K562 (cell line): ENCODE data around the gene KCNQ2. TPM values are rescaled to one million over a fixed set of nuclear protein-coding genes. Genes with fewer than 3 reads are reported as not detected.

Experiments
- ATAC-seq: fragments of 200-7000 bp; cut with Tn5 transposase; 3 replicates; pipeline ENCODE4 v1.9.1; 2020; ENCODE audit warnings: moderate library complexity
- BruUV-seq: library from RNA; stranded (reverse); fragments of 400-500 nt; replicated peaks from 2 replicates; lab custom pipeline; 2021; lab: Mats Ljungman, UMichigan
- CTCF ChIA-PET: fragments of 300-600 bp; formaldehyde crosslinking; extraction: SDS; loops from one replicate; lab custom pipeline; 2021; ENCODE audit warnings: low intra/inter-chr PET ratio; lab: Yijun Ruan, JAX
- POLR2A ChIA-PET: fragments of 300-600, 350-650 bp; sonication (Branson Sonifier 250); formaldehyde crosslinking; extraction: SDS; loops from one replicate; lab custom pipeline; 2021; ENCODE audit warnings: antibody characterized with exemption, inconsistent platforms; lab: Yijun Ruan, JAX
- DNase-seq, 4 experiments: peaks; one replicate each; pipeline versions ENCODE4 v3.0.0 to v3.0.0-alpha.2; 2011 to 2018; ENCODE audit warnings: low spot score in 3 of 4, mixed read lengths in 3 of 4; ENCODE audit errors: extremely low read depth in 1 of 4
- FAIRE-seq: peaks from 2 replicates; lab custom pipeline; 2011; peaks lifted over from hg19 to GRCh38; lab: Jason Lieb, UNC
- H2AFZ ChIP-seq: 2 replicates; pipeline ENCODE4 v1.6.0; 2011; ENCODE audit warnings: low read depth, low read length, control low read depth, inconsistent platforms
- H3K27ac ChIP-seq: fragments of 200-600 bp; 3 replicates; pipeline ENCODE4 v1.8.0; 2011; ENCODE audit warnings: low read depth, mild to moderate bottlenecking, control low read depth, inconsistent platforms, low read length, moderate library complexity, mixed read lengths; ENCODE audit errors: extremely low read depth
- H3K27me3 ChIP-seq, 2 experiments: fragments of 300-600 bp in 1 of 2; 2 replicates in 1 of 2; 3 replicates in 1 of 2; pipeline versions ENCODE4 v1.6.0 to v1.8.0; 2011; ENCODE audit warnings: inconsistent platforms in 2 of 2, low read length in 2 of 2, mild to moderate bottlenecking in 1 of 2, mixed read lengths in 1 of 2, moderate library complexity in 1 of 2; ENCODE audit not compliant: control insufficient read depth in 2 of 2, insufficient read depth in 2 of 2
- H3K36me3 ChIP-seq: fragments of 300-600 bp; 3 replicates; pipeline ENCODE4 v1.8.0; 2011; ENCODE audit warnings: mild to moderate bottlenecking, low read length, inconsistent platforms; ENCODE audit not compliant: control insufficient read depth, insufficient read depth
- H3K4me1 ChIP-seq, 2 experiments: fragments of 200-600 bp in 1 of 2; replicated peaks in 1 of 2; 2 replicates in 1 of 2; 3 replicates in 1 of 2; pipeline versions ENCODE4 v1.5.1 to v1.8.0; 2011; ENCODE audit warnings: inconsistent platforms in 2 of 2, low read length in 2 of 2, mild to moderate bottlenecking in 1 of 2, mixed read lengths in 1 of 2, moderate library complexity in 1 of 2; ENCODE audit not compliant: control insufficient read depth in 2 of 2, insufficient read depth in 2 of 2
- H3K4me2 ChIP-seq: 2 replicates; pipeline ENCODE4 v1.6.1; 2011; ENCODE audit warnings: low read length, control low read depth, inconsistent platforms, mixed read lengths; ENCODE audit not compliant: insufficient read depth
- H3K4me3 ChIP-seq: fragments of 200-600 bp; sonication (generic), shearing (Covaris generic); 2 replicates; pipeline ENCODE4 v1.5.1; 2016; ENCODE audit warnings: control low read depth, inconsistent platforms
- H3K79me2 ChIP-seq: fragments of 200-600 bp; 3 replicates; pipeline ENCODE4 v1.8.0; 2011; ENCODE audit warnings: low read length, inconsistent platforms; ENCODE audit not compliant: control insufficient read depth, insufficient read depth
- H3K9ac ChIP-seq, 2 experiments: 2 replicates each; pipeline versions ENCODE4 v1.6.0 to v1.6.1; 2011; ENCODE audit warnings: low read depth in 2 of 2, low read length in 2 of 2, control low read depth in 1 of 2, inconsistent platforms in 1 of 2, mild to moderate bottlenecking in 1 of 2, mixed read lengths in 1 of 2; ENCODE audit not compliant: insufficient read depth in 1 of 2
- H3K9me1 ChIP-seq: one replicate; pipeline ENCODE4 v1.6.0; 2011; ENCODE audit warnings: inconsistent platforms, mild to moderate bottlenecking, low read length, moderate library complexity; ENCODE audit not compliant: control insufficient read depth, insufficient read depth
- H3K9me3 ChIP-seq: replicated peaks from 2 replicates; pipeline ENCODE4 v1.5.1; 2011; ENCODE audit warnings: low read depth, low read length, inconsistent platforms; ENCODE audit not compliant: control insufficient read depth, insufficient read depth
- H4K20me1 ChIP-seq: replicated peaks from 2 replicates; pipeline ENCODE4 v1.6.1; 2011; ENCODE audit warnings: low read length, inconsistent platforms, mixed read lengths; ENCODE audit not compliant: control insufficient read depth, insufficient read depth
- CC2D1A ChIP-seq: fragments of 450-650 bp; IDR thresholded peaks from 2 replicates; pipeline ENCODE4 v1.6.1; 2017; ENCODE audit warnings: mild to moderate bottlenecking
- CTCF ChIP-seq, 3 experiments: IDR thresholded peaks in 2 of 3; conservative IDR thresholded peaks in 1 of 3; 2 replicates each; pipeline ENCODE4 v1.5.1; 2011 to 2012; ENCODE audit warnings: low read length in 3 of 3, mild to moderate bottlenecking in 3 of 3, control low read depth in 2 of 3, improper control_type of control experiment in 1 of 3, inconsistent platforms in 1 of 3, low read depth in 1 of 3, mixed read lengths in 1 of 3, moderate library complexity in 1 of 3; ENCODE audit not compliant: insufficient read depth in 2 of 3
- EP300 ChIP-seq: IDR thresholded peaks from 2 replicates; pipeline ENCODE4 v1.6.1; 2012; ENCODE audit warnings: low read length, improper control_type of control experiment
- KLF13 ChIP-seq: fragments of 450-650 bp; IDR thresholded peaks from 2 replicates; pipeline ENCODE4 v1.6.1; 2016; ENCODE audit warnings: missing genetic modification characterization, low read depth, mild to moderate bottlenecking, missing compliant biosample characterization, moderate library complexity, borderline replicate concordance
- MAFG ChIP-seq: fragments of 450-650 bp; conservative IDR thresholded peaks from 2 replicates; pipeline ENCODE4 v1.6.1; 2016; ENCODE audit warnings: missing genetic modification characterization, missing compliant biosample characterization
- MAZ ChIP-seq, 2 experiments: fragments of 450-650 bp in 1 of 2; sonication (generic) in 1 of 2; formaldehyde crosslinking; IDR thresholded peaks in 1 of 2; conservative IDR thresholded peaks in 1 of 2; 2 replicates each; pipeline versions ENCODE4 v1.4.0 to v1.5.0; 2020; ENCODE audit warnings: mild to moderate bottlenecking in 1 of 2, missing genetic modification reagents in 1 of 2
- RAD21 ChIP-seq, 2 experiments: fragments of 250-450 bp in 1 of 2; fragments of 450-650 bp in 1 of 2; sonication (Bioruptor Pico) in 1 of 2; formaldehyde crosslinking in 1 of 2; IDR thresholded peaks in 1 of 2; conservative IDR thresholded peaks in 1 of 2; 2 replicates each; pipeline versions ENCODE4 v1.4.0 to v1.8.0; 2020 to 2022; ENCODE audit warnings: mild to moderate bottlenecking in 2 of 2, moderate library complexity in 1 of 2
- TCF15 ChIP-seq: fragments of 250-450 bp; sonication (Bioruptor Pico); IDR thresholded peaks from 2 replicates; pipeline ENCODE4 v1.8.0; 2022; ENCODE audit warnings: moderate library complexity, mild to moderate bottlenecking, inconsistent platforms
- ZBTB26 ChIP-seq: fragments of 450-650 bp; formaldehyde crosslinking; IDR thresholded peaks from 2 replicates; pipeline ENCODE4 v1.4.0; 2022; ENCODE audit warnings: missing genetic modification characterization
- ZBTB5 ChIP-seq: fragments of 450-650 bp; IDR thresholded peaks from 2 replicates; pipeline ENCODE4 v1.6.1; 2017; ENCODE audit warnings: antibody characterized with exemption
- ZFP30 ChIP-seq: fragments of 250-450 bp; sonication (Bioruptor Pico); IDR thresholded peaks from 2 replicates; pipeline ENCODE4 v1.8.0; 2022; ENCODE audit warnings: moderate library complexity, mild to moderate bottlenecking, inconsistent platforms, borderline replicate concordance
- ZNF184 ChIP-seq: sonication (generic); formaldehyde crosslinking; IDR thresholded peaks from 2 replicates; pipeline ENCODE4 v1.5.0; 2020; ENCODE audit warnings: missing genetic modification reagents
- ZNF232 ChIP-seq: sonication (generic); formaldehyde crosslinking; IDR thresholded peaks from 2 replicates; pipeline ENCODE4 v1.8.0; 2022; ENCODE audit warnings: mild to moderate bottlenecking, missing genetic modification reagents
- ZNF780A ChIP-seq: fragments of 250-450 bp; sonication (Bioruptor Pico); IDR thresholded peaks from 2 replicates; pipeline ENCODE4 v1.5.0; 2021; ENCODE audit warnings: mild to moderate bottlenecking
- WGBS: fragments of 100-300 bp; shearing (Covaris generic); methylation state at CpG from one replicate; pipeline ENCODE4 v1.1.6; 2016; ENCODE audit warnings: low coverage, mixed read lengths; ENCODE audit not compliant: insufficient coverage; ENCODE audit errors: missing lambda C conversion rate; 5-methylcytosine and 5-hydroxymethylcytosine counted together
- in situ Hi-C: fragments of 300-500 bp; cut with MboI; formaldehyde crosslinking; loops from 4 replicates; pipeline ENCODE4 v1.15.0; 2018; ENCODE audit warnings: inconsistent platforms, mixed read lengths
- intact Hi-C: fragments of 100-400 bp; cut with micrococcal nuclease; formaldehyde crosslinking; loops from 2 replicates; pipeline ENCODE4 v1.14.2; 2022
- polyA plus RNA-seq, 8 experiments: library from polyadenylated mRNA; depleted of rRNA in 4 of 8; stranded (reverse) in 5 of 8; unstranded in 3 of 8; fragments of >200 nt; fragmentation: Nextera tagmentation in 2 of 8; fragmentation: Illumina TruSeq in 1 of 8; extraction: Ambion mirVana in 2 of 8; extraction: Trizol in 1 of 8; gene quantifications; 2 replicates each; pipeline versions ENCODE4 v1.2.1 to v1.2.3, GENCODE V29; 2011 to 2014; ENCODE audit warnings: inconsistent platforms in 1 of 8, missing spikeins in 1 of 8
- total RNA-seq, 7 experiments: library from RNA; depleted of rRNA in 6 of 7; stranded (reverse); fragments of >200 nt in 6 of 7; fragmentation: Illumina TruSeq in 2 of 7; extraction: Trizol in 2 of 7; gene quantifications; 2 replicates each; pipeline versions ENCODE4 v1.2.1 to v1.2.3, GENCODE V29; 2011 to 2021; ENCODE audit warnings: low replicate concordance in 1 of 7

Gene KCNQ2
- total and polyA plus RNA-seq, 9 of the 15 experiments (the other 6 are each of a cell fraction or from before 2014, with no cell fraction given): 0.13 to 0.16 TPM; not detected in 7

- TF ChIP-seq ZNF232 (CRISPR knock-in tag) (no peak), TCF15 (CRISPR knock-in tag) (no peak), CC2D1A (no peak), ZNF184 (no peak)
Measured at GRCh38 chr20:63484236-63484635, 11.8 kb upstream of the KCNQ2 start (continued).

GRCh38 chr20:63483834-63484233, 11.4 kb upstream of the KCNQ2 start:
- no peak for FAIRE-seq
- no peak for TF ChIP-seq ZBTB5
- no peak for TF ChIP-seq MAFG (tag)
- no peak for TF ChIP-seq ZBTB26 (CRISPR knock-in tag)
- TF ChIP-seq KLF13 (tag): no peak
- TF ChIP-seq ZFP30 (CRISPR knock-in tag): no peak
- peak; percentile 14 to 52 (median 32); a peak in 4 of 6 replicates for TF ChIP-seq CTCF (IDR thresholded peaks at IDR 0.05 in 2 of 3, conservative IDR thresholded peaks at IDR 0.05 in 1 of 3; ENCODE audit: insufficient read depth in 2 of 3, low read depth in 1 of 3, low read length in 3 of 3)
- no peak for TF ChIP-seq MAZ (CRISPR knock-in tag; conservative IDR thresholded peaks at IDR 0.05 in 1 of 2, IDR thresholded peaks at IDR 0.05 in 1 of 2)
- no peak for TF ChIP-seq ZNF780A
- peak in 1 of 2 experiments; percentile 35; a peak in 1 of 4 replicates for TF ChIP-seq RAD21 (CRISPR knock-in tag; conservative IDR thresholded peaks at IDR 0.05 in 1 of 2, IDR thresholded peaks at IDR 0.05 in 1 of 2)
- TF ChIP-seq EP300: no peak

More at GRCh38 chr20:63483834-63484233, 11.4 kb upstream of the KCNQ2 start:
- intact Hi-C loops: no loop called here
- Histone ChIP-seq H3K9ac (no peak overlapping the region), H3K4me1 (peaks cover 0 to 31% of the 10 kb centered on the region in 2 experiments; a peak in 2 of 5 replicates), H3K79me2 (no peaks in the 10 kb centered on the region), H3K27ac (no peak overlapping the region), H3K27me3 (peaks cover 16 to 46% of the 10 kb centered on the region in 2 experiments; a peak in 4 of 5 replicates), H4K20me1 (0 out of 2 replicates have a peak, but pooled peaks cover 16% of the 10 kb centered on the region), H2AFZ (no peak overlapping the region), H3K36me3 (no peaks in the 10 kb centered on the region), H3K4me3 (no peak overlapping the region), H3K9me3 (no peaks in the 10 kb centered on the region), H3K4me2 (no peak overlapping the region), H3K9me1 (no peaks in the 10 kb centered on the region)
- WGBS: 13% methylated on average over 8 of the region's 12 CpGs
- ATAC-seq (peak; percentile 87), DNase-seq (peak in 1 of 4 experiments; percentile 26)
- POLR2A ChIA-PET: interaction anchor here (0.7 kb wide), 1 partner anchor 36 kb away, joined by 3 read pairs; no protein-coding TSS in a partner anchor
- CTCF ChIA-PET: interaction anchor here (0.6 kb wide), 1 partner anchor 161 kb away, joined by 3 read pairs; no protein-coding TSS in a partner anchor
- in situ Hi-C loops: no loop called here
- BruUV-seq: no TSS peak
